ENCODE data around the gene CEP85. TPM values are rescaled to one million over a fixed set of nuclear protein-coding genes. Genes with fewer than 3 reads are reported as not detected.

CEP85 gene
- total and polyA plus RNA-seq, 9 of the 15 experiments (the other 6 are each of a cell fraction or from before 2014, with no cell fraction given), result 42.1 to 140 (median 92.6) TPM

DNA sequence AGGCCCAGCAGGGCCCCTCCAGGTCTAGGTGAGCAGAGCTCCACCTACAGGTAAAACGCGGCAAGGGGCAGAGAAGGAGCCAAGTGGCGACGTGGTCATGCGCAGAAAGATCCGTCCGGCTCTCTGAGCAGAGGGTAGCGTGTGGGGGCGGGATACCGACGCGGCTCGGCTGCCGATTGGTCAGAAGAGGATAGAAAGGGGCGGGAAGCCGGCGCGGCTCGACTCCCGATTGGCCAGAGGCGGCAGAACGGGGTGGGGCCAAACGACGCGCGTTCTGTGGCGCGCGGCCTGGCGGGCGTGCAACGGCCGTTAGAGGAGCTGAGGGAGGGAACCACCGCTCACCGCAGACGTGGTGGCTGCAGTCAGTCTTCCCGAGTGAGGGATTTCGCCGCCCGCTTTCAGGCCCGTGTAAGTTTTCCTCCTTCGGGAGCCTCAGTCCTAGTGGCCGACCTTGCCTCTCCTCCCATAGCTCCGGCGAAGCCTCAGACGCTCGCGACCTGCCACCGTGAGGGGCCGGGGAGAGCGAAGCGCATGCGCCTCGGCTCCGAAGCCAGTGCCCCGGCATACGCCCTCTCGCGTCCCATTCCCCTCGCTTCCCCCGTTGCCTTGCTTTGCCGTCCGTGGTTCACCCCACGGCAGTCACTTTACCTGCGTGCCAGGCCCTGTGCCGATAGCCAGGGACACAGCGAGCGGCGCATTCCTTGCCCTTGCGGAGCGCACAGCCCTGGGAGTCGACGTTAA, at the start of gene CEP85 (continued):
- TF ChIP-seq, protein P1, sequence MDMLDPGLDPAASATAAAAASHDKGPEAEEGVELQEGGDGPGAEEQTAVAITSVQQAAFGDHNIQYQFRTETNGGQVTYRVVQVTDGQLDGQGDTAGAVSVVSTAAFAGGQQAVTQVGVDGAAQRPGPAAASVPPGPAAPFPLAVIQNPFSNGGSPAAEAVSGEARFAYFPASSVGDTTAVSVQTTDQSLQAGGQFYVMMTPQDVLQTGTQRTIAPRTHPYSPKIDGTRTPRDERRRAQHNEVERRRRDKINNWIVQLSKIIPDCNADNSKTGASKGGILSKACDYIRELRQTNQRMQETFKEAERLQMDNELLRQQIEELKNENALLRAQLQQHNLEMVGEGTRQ (CRISPR knock-in tag; IDR thresholded peaks at IDR 0.05), result no peak
- TF ChIP-seq FOXA1 (IDR thresholded peaks at IDR 0.05; ENCODE audit: borderline replicate concordance) (no peak), PTRF (tag; IDR thresholded peaks at IDR 0.05) (no peak), ZNF146 (CRISPR knock-in tag; IDR thresholded peaks at IDR 0.05; ENCODE audit: unreplicated experiment) (no peak), CBX2 (IDR thresholded peaks at IDR 0.05; ENCODE audit: insufficient read depth, low read length, poor library complexity, severe bottlenecking) (no peak), PML (IDR thresholded peaks at IDR 0.05; ENCODE audit: low read length) (peak; percentile 87), MCM3 (IDR thresholded peaks at IDR 0.05) (no peak), ZNF717 (CRISPR knock-in tag; IDR thresholded peaks at IDR 0.05) (no peak), TGIF2 (CRISPR knock-in tag; IDR thresholded peaks at IDR 0.05) (no peak), NR1H2 (CRISPR knock-in tag; IDR thresholded peaks at IDR 0.05) (no peak), ZNF696 (CRISPR knock-in tag; conservative IDR thresholded peaks at IDR 0.05) (no peak), CBX1 (IDR thresholded peaks at IDR 0.05; ENCODE audit: low read depth) (peak; percentile 89), COPS2 (conservative IDR thresholded peaks at IDR 0.05) (no peak), ZNF24 (IDR thresholded peaks at IDR 0.05) (0 out of 2 replicates have a peak, but pooled peaks have one; percentile 9), NFXL1 (CRISPR knock-in tag; IDR thresholded peaks at IDR 0.05) (no peak), NFIC (IDR thresholded peaks at IDR 0.05) (peak; percentile 30), THRAP3 (IDR thresholded peaks at IDR 0.05; ENCODE audit: borderline replicate concordance) (no peak)
- TF ChIP-seq, protein P2, sequence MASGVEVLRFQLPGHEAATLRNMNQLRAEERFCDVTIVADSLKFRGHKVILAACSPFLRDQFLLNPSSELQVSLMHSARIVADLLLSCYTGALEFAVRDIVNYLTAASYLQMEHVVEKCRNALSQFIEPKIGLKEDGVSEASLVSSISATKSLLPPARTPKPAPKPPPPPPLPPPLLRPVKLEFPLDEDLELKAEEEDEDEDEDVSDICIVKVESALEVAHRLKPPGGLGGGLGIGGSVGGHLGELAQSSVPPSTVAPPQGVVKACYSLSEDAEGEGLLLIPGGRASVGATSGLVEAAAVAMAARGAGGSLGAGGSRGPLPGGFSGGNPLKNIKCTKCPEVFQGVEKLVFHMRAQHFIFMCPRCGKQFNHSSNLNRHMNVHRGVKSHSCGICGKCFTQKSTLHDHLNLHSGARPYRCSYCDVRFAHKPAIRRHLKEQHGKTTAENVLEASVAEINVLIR (CRISPR knock-in tag; IDR thresholded peaks at IDR 0.05), result peak; percentile 54; the same call in 1 of the 2 replicates
- TF ChIP-seq, protein P3, sequence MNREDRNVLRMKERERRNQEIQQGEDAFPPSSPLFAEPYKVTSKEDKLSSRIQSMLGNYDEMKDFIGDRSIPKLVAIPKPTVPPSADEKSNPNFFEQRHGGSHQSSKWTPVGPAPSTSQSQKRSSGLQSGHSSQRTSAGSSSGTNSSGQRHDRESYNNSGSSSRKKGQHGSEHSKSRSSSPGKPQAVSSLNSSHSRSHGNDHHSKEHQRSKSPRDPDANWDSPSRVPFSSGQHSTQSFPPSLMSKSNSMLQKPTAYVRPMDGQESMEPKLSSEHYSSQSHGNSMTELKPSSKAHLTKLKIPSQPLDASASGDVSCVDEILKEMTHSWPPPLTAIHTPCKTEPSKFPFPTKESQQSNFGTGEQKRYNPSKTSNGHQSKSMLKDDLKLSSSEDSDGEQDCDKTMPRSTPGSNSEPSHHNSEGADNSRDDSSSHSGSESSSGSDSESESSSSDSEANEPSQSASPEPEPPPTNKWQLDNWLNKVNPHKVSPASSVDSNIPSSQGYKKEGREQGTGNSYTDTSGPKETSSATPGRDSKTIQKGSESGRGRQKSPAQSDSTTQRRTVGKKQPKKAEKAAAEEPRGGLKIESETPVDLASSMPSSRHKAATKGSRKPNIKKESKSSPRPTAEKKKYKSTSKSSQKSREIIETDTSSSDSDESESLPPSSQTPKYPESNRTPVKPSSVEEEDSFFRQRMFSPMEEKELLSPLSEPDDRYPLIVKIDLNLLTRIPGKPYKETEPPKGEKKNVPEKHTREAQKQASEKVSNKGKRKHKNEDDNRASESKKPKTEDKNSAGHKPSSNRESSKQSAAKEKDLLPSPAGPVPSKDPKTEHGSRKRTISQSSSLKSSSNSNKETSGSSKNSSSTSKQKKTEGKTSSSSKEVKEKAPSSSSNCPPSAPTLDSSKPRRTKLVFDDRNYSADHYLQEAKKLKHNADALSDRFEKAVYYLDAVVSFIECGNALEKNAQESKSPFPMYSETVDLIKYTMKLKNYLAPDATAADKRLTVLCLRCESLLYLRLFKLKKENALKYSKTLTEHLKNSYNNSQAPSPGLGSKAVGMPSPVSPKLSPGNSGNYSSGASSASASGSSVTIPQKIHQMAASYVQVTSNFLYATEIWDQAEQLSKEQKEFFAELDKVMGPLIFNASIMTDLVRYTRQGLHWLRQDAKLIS (CRISPR knock-in tag; IDR thresholded peaks at IDR 0.05), result peak; percentile 97
- TF ChIP-seq, protein P4, sequence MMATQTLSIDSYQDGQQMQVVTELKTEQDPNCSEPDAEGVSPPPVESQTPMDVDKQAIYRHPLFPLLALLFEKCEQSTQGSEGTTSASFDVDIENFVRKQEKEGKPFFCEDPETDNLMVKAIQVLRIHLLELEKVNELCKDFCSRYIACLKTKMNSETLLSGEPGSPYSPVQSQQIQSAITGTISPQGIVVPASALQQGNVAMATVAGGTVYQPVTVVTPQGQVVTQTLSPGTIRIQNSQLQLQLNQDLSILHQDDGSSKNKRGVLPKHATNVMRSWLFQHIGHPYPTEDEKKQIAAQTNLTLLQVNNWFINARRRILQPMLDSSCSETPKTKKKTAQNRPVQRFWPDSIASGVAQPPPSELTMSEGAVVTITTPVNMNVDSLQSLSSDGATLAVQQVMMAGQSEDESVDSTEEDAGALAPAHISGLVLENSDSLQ (IDR thresholded peaks at IDR 0.05), result peak; percentile 34; the same call in 1 of the 2 replicates
- TF ChIP-seq, protein P5, sequence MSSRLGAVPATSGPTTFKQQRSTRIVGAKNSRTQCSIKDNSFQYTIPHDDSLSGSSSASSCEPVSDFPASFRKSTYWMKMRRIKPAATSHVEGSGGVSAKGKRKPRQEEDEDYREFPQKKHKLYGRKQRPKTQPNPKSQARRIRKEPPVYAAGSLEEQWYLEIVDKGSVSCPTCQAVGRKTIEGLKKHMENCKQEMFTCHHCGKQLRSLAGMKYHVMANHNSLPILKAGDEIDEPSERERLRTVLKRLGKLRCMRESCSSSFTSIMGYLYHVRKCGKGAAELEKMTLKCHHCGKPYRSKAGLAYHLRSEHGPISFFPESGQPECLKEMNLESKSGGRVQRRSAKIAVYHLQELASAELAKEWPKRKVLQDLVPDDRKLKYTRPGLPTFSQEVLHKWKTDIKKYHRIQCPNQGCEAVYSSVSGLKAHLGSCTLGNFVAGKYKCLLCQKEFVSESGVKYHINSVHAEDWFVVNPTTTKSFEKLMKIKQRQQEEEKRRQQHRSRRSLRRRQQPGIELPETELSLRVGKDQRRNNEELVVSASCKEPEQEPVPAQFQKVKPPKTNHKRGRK (tag; IDR thresholded peaks at IDR 0.05), result no peak

All from K562 (cell line).